ENCODE data around the gene CADM2. TPM values are rescaled to one million over a fixed set of nuclear protein-coding genes. Genes with fewer than 3 reads are reported as not detected.

The CADM2 gene
- total RNA-seq, 2 experiments from 2014 or later: not detected

GRCh38 chr3:85288257-85288656 lies 329.5 kb downstream of the CADM2 start:
- POLR2A ChIA-PET: no interaction called here
- no peaks in the 10 kb centered on the region for H3K36me3 Mint-ChIP-seq (ENCODE audit: low read depth)
- no peak overlapping the region for H3K27ac Mint-ChIP-seq
- H3K4me3 Mint-ChIP-seq: no peak overlapping the region
- no peak for DNase-seq
- H3K9me3 Mint-ChIP-seq: peaks cover 2% of the 10 kb centered on the region
- CTCF ChIA-PET: no interaction called here
- H3K27me3 Mint-ChIP-seq: no peaks in the 10 kb centered on the region
- H3K4me1 Mint-ChIP-seq: no peaks in the 10 kb centered on the region

GRCh38 chr3:85297291-85297690 lies 338.5 kb downstream of the CADM2 start:
- ChIA-PET POLR2A (no interaction called here), CTCF (no interaction called here)
- no peak for DNase-seq
- Mint-ChIP-seq H3K4me3 (no peak overlapping the region), H3K27me3 (no peaks in the 10 kb centered on the region), H3K27ac (no peak overlapping the region), H3K36me3 (ENCODE audit: low read depth) (no peaks in the 10 kb centered on the region), H3K9me3 (no peaks in the 10 kb centered on the region), H3K4me1 (no peaks in the 10 kb centered on the region)

DNA sequence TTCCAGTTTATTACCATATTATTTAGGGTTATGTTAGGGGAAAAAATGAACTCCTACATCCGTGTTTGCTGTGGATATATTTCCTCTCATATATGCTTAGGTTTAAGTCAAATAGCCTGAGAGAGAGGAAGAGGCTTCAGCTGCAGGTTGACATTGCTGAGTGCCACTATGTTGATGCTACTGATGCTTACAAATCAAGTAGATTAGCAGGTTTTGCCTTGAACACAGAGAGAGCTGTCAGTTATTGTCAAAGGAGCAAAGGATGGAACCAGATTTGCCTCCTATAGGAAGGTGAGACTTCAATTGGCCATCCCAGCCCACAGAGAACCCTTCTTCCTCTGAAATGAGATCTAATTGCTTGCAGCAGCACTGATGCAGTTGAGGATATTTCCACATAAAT lies 339.2 kb downstream of the CADM2 start:
- DNase-seq: no peak
- Mint-ChIP-seq H3K4me3 (no peak overlapping the region), H3K27me3 (no peaks in the 10 kb centered on the region), H3K4me1 (no peaks in the 10 kb centered on the region), H3K27ac (no peak overlapping the region), H3K36me3 (ENCODE audit: low read depth) (no peaks in the 10 kb centered on the region), H3K9me3 (no peaks in the 10 kb centered on the region)
- ChIA-PET POLR2A (no interaction called here), CTCF (no interaction called here)

GRCh38 chr3:85303156-85303555 lies 344.4 kb downstream of the CADM2 start:
- DNase-seq: no peak
- Mint-ChIP-seq H3K27me3 (no peaks in the 10 kb centered on the region), H3K4me3 (no peak overlapping the region), H3K4me1 (no peaks in the 10 kb centered on the region), H3K36me3 (ENCODE audit: low read depth) (no peaks in the 10 kb centered on the region), H3K9me3 (no peaks in the 10 kb centered on the region), H3K27ac (no peak overlapping the region)
- ChIA-PET POLR2A (no interaction called here), CTCF (no interaction called here)

GRCh38 chr3:85304360-85304964 lies 345.7 kb downstream of the CADM2 start:
- H3K27me3 Mint-ChIP-seq: no peaks in the 10 kb centered on the region
- ChIA-PET CTCF (no interaction called here), POLR2A (no interaction called here)
- H3K27ac Mint-ChIP-seq: no peak overlapping the region
- no peak for DNase-seq
- H3K4me3 Mint-ChIP-seq: no peak overlapping the region
- H3K4me1 Mint-ChIP-seq: no peaks in the 10 kb centered on the region
- H3K36me3 Mint-ChIP-seq (ENCODE audit: low read depth): no peaks in the 10 kb centered on the region
- H3K9me3 Mint-ChIP-seq: peaks cover 2% of the 10 kb centered on the region

GRCh38 chr3:85312331-85312730 lies 353.5 kb downstream of the CADM2 start:
- CTCF ChIA-PET: no interaction called here
- no peak overlapping the region for H3K27ac Mint-ChIP-seq
- H3K4me1 Mint-ChIP-seq: no peaks in the 10 kb centered on the region
- H3K27me3 Mint-ChIP-seq: no peaks in the 10 kb centered on the region
- DNase-seq: no peak
- H3K36me3 Mint-ChIP-seq (ENCODE audit: low read depth): no peaks in the 10 kb centered on the region
- POLR2A ChIA-PET: no interaction called here
- peaks cover 14% of the 10 kb centered on the region for H3K9me3 Mint-ChIP-seq
- H3K4me3 Mint-ChIP-seq: no peak overlapping the region

DNA sequence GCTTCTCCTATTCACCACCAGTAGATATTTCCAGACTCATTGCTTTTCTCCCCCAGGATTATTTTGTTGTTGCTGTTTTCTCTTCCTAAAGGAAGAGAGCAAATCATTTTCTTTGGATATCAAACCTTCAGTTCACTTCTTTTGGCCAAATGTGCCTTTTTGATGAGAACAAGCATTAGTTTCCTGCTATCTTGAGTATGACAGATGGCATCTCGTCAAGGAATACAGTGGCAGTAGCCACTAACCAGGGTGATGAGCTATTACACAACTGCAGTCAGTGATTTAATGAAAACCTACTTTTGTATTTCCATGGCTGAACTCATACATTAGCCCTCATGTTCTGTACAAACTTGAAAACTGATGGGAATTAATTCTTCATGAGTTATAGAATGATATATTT lies 354.6 kb downstream of the CADM2 start:
- no peak overlapping the region for H3K4me3 Mint-ChIP-seq
- H3K36me3 Mint-ChIP-seq (ENCODE audit: low read depth): no peaks in the 10 kb centered on the region
- H3K27me3 Mint-ChIP-seq: no peaks in the 10 kb centered on the region
- H3K27ac Mint-ChIP-seq: no peak overlapping the region
- H3K9me3 Mint-ChIP-seq: peaks cover 14% of the 10 kb centered on the region
- DNase-seq: no peak
- ChIA-PET CTCF (no interaction called here), POLR2A (no interaction called here)
- H3K4me1 Mint-ChIP-seq: no peaks in the 10 kb centered on the region

DNA sequence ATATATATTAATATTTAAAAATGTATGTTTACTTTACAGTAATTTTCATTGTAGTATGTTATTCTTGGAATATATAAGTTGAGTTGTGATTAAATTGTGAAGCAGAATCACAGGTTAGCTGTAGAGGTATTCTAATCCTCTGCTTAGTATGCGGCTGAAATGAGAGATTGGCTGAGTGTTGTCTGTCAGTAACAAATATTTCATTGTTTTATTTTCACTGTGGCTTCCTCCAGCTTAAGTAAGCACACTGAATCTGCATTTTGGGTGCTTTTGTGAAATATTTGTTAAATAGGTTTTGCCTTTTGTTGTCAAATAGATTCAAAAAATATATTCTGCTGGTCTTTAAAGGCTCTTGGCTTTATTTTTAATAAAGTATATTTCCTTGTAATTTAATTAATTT lies 357.5 kb downstream of the CADM2 start:
- CTCF ChIA-PET: no interaction called here

DNA sequence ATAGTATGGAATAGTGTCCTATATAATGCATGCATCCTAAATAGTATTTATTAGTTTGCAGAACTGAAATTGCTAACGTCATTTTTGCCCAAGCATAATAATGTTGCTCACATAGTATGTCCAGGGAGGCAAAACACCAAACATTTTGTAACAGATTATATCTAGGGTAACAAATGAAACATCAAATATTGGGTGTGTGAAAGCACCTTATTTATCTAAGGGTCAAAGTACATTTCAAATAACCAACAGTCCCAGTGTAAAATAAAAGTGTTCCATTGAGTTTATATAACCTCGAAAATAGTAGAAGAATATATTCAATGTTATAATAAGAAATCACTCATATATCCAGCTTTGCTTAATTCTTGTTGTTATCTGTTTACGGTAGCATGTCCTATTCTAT lies 363.1 kb downstream of the CADM2 start:
- Mint-ChIP-seq H3K27ac (no peak overlapping the region), H3K4me1 (no peaks in the 10 kb centered on the region), H3K4me3 (no peak overlapping the region), H3K9me3 (peaks cover 3% of the 10 kb centered on the region), H3K36me3 (ENCODE audit: low read depth) (no peaks in the 10 kb centered on the region), H3K27me3 (no peaks in the 10 kb centered on the region)
- ChIA-PET CTCF (no interaction called here), POLR2A (no interaction called here)
- DNase-seq: no peak

More for the DNA sequence above, 357.5 kb downstream of the CADM2 start:
- no peak overlapping the region for H3K27ac Mint-ChIP-seq
- no peak for DNase-seq
- no peak overlapping the region for H3K4me3 Mint-ChIP-seq
- no peaks in the 10 kb centered on the region for H3K36me3 Mint-ChIP-seq (ENCODE audit: low read depth)
- no peaks in the 10 kb centered on the region for H3K4me1 Mint-ChIP-seq
- POLR2A ChIA-PET: no interaction called here
- peaks cover 8% of the 10 kb centered on the region for H3K9me3 Mint-ChIP-seq
- H3K27me3 Mint-ChIP-seq: no peaks in the 10 kb centered on the region

- Mint-ChIP-seq H3K4me1 (no peaks in the 10 kb centered on the region), H3K27me3 (no peaks in the 10 kb centered on the region), H3K4me3 (no peak overlapping the region), H3K36me3 (ENCODE audit: low read depth) (no peaks in the 10 kb centered on the region), H3K27ac (no peak overlapping the region), H3K9me3 (peaks cover under 1% of the 10 kb centered on the region)
- ChIA-PET CTCF (no interaction called here), POLR2A (no interaction called here)
- DNase-seq: no peak
Observed at GRCh38 chr3:85330071-85330470, 371.3 kb downstream of the CADM2 start.

- H3K27ac Mint-ChIP-seq: no peak overlapping the region
- peaks cover 3% of the 10 kb centered on the region for H3K9me3 Mint-ChIP-seq
- H3K27me3 Mint-ChIP-seq: no peaks in the 10 kb centered on the region
- no peaks in the 10 kb centered on the region for H3K36me3 Mint-ChIP-seq (ENCODE audit: low read depth)
- ChIA-PET CTCF (no interaction called here), POLR2A (no interaction called here)
- DNase-seq: no peak
- H3K4me3 Mint-ChIP-seq: no peak overlapping the region
- H3K4me1 Mint-ChIP-seq: no peaks in the 10 kb centered on the region
Observed at GRCh38 chr3:85337895-85338294, 379.1 kb downstream of the CADM2 start.

- H3K9me3 Mint-ChIP-seq: peaks cover 2% of the 10 kb centered on the region
- POLR2A ChIA-PET: no interaction called here
- H3K4me3 Mint-ChIP-seq: no peak overlapping the region
- H3K27me3 Mint-ChIP-seq: no peaks in the 10 kb centered on the region
- H3K4me1 Mint-ChIP-seq: no peaks in the 10 kb centered on the region
- no peak overlapping the region for H3K27ac Mint-ChIP-seq
- CTCF ChIA-PET: no interaction called here
- DNase-seq: no peak
- H3K36me3 Mint-ChIP-seq (ENCODE audit: low read depth): no peaks in the 10 kb centered on the region
Observed at GRCh38 chr3:85342915-85343314, 384.1 kb downstream of the CADM2 start.

DNA sequence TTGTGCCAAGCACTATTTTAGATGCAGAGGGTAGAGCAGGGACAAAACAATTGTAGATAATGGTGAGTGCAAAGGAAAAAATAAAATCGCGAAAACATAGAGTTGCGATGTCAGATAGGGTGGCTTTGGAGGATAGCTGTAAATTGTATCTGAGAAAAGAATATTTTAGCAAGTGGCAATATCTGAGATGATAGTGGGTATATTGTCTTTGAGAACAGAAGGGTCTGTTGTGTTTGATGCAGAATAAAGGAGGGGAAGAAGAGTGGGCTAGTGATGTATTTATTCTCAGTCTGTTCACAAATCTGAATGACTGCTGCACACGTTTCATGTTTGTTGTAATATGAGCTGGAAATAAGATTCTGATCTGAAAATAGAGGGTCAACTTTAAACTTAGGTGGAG lies 396.8 kb downstream of the CADM2 start:
- CTCF ChIA-PET: no interaction called here

DNA sequence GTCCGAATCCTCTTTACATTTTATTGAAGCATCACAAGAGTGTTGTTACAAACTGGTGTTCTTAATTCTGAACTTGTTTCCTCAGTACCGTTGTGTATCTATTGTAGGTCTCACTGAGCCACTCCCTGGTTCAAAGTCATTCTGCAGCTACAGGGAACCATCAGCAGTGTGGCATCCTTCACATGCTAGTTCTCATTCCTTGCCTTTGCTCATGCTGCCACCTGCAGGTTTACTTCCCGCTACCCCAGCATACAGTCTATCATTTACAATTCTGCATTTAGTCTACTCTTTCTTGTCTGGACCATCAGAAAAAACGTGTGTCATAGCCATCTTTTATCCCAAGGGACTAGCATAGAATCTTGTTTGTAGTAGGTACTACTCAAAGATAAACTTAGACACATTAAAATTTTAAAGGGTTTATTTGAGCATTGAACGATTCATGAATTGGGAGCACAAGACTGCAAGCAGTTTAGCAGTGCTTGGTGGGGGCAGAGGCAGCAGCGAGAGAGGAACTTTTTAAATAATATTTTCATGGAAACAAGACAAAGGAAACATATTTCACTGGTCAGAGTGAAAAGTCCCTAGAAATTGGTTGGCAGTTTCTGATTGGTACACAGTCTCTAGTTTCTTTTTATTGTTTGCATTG lies 402.1 kb downstream of the CADM2 start:
- Mint-ChIP-seq H3K27ac (no peak overlapping the region), H3K9me3 (no peaks in the 10 kb centered on the region), H3K4me3 (no peak overlapping the region), H3K4me1 (no peaks in the 10 kb centered on the region), H3K36me3 (ENCODE audit: low read depth) (no peaks in the 10 kb centered on the region), H3K27me3 (no peaks in the 10 kb centered on the region)
- CTCF ChIA-PET: no interaction called here
- POLR2A ChIA-PET: no interaction called here
- no peak for DNase-seq

More for the DNA sequence above, 396.8 kb downstream of the CADM2 start:
- H3K9me3 Mint-ChIP-seq: peaks cover 5% of the 10 kb centered on the region
- H3K27ac Mint-ChIP-seq: no peak overlapping the region
- POLR2A ChIA-PET: no interaction called here
- DNase-seq: no peak
- no peaks in the 10 kb centered on the region for H3K36me3 Mint-ChIP-seq (ENCODE audit: low read depth)
- H3K4me1 Mint-ChIP-seq: no peaks in the 10 kb centered on the region
- H3K27me3 Mint-ChIP-seq: no peaks in the 10 kb centered on the region
- H3K4me3 Mint-ChIP-seq: no peak overlapping the region

Data from activated CD4-positive, alpha-beta memory T cell treated with anti-CD3 and anti-CD28 coated beads, Interleukin-2, amount 10 ng/mL, durations not matched to agents 7 days and 5 days (primary cell).